ENCODE results near the gene PRDM1.

The PRDM1 gene

GRCh38 chr6:106064756-106065155 is 21.4 kb upstream of the PRDM1 start:
- no peak overlapping the region for H3K4me3 ChIP-seq (ENCODE audit: control insufficient read depth, low read depth, low read length)
- no peak for TF ChIP-seq CTCF (conservative IDR thresholded peaks at IDR 0.05; ENCODE audit: control insufficient read depth, insufficient read depth, low read depth, low read length)
- peak; percentile 34 for DNase-seq (ENCODE audit: low read depth)

- DNase-seq (ENCODE audit: low read depth), result peak; percentile 56
- no peak overlapping the region for H3K4me3 ChIP-seq (ENCODE audit: control insufficient read depth, low read depth, low read length)
- no peak for TF ChIP-seq CTCF (conservative IDR thresholded peaks at IDR 0.05; ENCODE audit: control insufficient read depth, insufficient read depth, low read depth, low read length)
Observed at GRCh38 chr6:106066989-106067388, 19.1 kb upstream of the PRDM1 start.

GRCh38 chr6:106069478-106069877 is 16.7 kb upstream of the PRDM1 start:
- no peak for TF ChIP-seq CTCF (conservative IDR thresholded peaks at IDR 0.05; ENCODE audit: control insufficient read depth, insufficient read depth, low read depth, low read length)
- no peak overlapping the region for H3K4me3 ChIP-seq (ENCODE audit: control insufficient read depth, low read depth, low read length)
- DNase-seq (ENCODE audit: low read depth), result peak; percentile 91

GRCh38 chr6:106070636-106071035 is 15.5 kb upstream of the PRDM1 start:
- no peak for DNase-seq (ENCODE audit: low read depth)
- no peak overlapping the region for H3K4me3 ChIP-seq (ENCODE audit: control insufficient read depth, low read depth, low read length)
- TF ChIP-seq CTCF (conservative IDR thresholded peaks at IDR 0.05; ENCODE audit: control insufficient read depth, insufficient read depth, low read depth, low read length), result no peak

GRCh38 chr6:106072501-106073090 is 13.5 kb upstream of the PRDM1 start:
- TF ChIP-seq CTCF (conservative IDR thresholded peaks at IDR 0.05; ENCODE audit: control insufficient read depth, insufficient read depth, low read depth, low read length), result no peak
- DNase-seq (ENCODE audit: low read depth), result no peak
- no peak overlapping the region for H3K4me3 ChIP-seq (ENCODE audit: control insufficient read depth, low read depth, low read length)

- no peak for DNase-seq (ENCODE audit: low read depth)
- no peak overlapping the region for H3K4me3 ChIP-seq (ENCODE audit: control insufficient read depth, low read depth, low read length)
- no peak for TF ChIP-seq CTCF (conservative IDR thresholded peaks at IDR 0.05; ENCODE audit: control insufficient read depth, insufficient read depth, low read depth, low read length)
Observed at GRCh38 chr6:106074146-106074545, 12.0 kb upstream of the PRDM1 start.

- no peak for DNase-seq (ENCODE audit: low read depth)
- no peak overlapping the region for H3K4me3 ChIP-seq (ENCODE audit: control insufficient read depth, low read depth, low read length)
- TF ChIP-seq CTCF (conservative IDR thresholded peaks at IDR 0.05; ENCODE audit: control insufficient read depth, insufficient read depth, low read depth, low read length), result no peak
Observed at GRCh38 chr6:106076139-106076538, 10.0 kb upstream of the PRDM1 start.

Measured in fibroblast of mammary gland (primary cell).